Activated CD4-positive, CD25-positive, alpha-beta regulatory T cell (primary cell): ENCODE measurements around the gene SRPK2.
"Not testable (repeated sequence)": the region's sequence is repeated elsewhere in the genome, so short reads cannot be mapped to it uniquely, and the experiment has no call there.

Experiments used
- DNase-seq, 4 experiments: peaks; one replicate each; lab custom pipeline; 2025; lab: John Stamatoyannopoulos, UW

Gene SRPK2

GRCh38 chr7:105388356-105389087 lies at the start of gene SRPK2:
Gene SRPK2, minus strand, starts transcription at chr7:105388921.
- peak; percentile 45 to 75 (median 59) for DNase-seq

DNA sequence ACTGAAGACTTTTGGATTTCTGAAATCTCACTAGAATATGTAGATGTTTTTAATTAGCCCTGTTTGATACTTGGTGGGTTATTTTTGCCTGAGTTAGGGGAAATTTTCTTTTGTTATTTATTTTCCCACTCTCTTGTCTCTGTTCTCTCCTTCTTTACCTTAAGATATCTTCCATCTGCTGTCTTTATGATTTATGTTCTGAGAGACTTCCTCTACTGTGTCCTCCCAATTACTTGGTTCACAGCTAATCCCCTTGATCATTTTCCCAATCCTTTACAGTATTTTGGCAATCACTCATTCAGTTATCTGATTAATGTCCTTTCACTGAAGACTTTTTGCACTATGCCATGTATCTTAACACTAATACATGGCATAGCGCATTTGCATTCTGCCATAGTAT lies 49.5 kb upstream of the SRPK2 start:
- DNase-seq: no peak

- DNase-seq: not testable (repeated sequence)
Measured at GRCh38 chr7:105437356-105437755, 48.6 kb upstream of the SRPK2 start.

- peak; percentile 2 to 36 (median 7) for DNase-seq
Measured at GRCh38 chr7:105429746-105430612, 41.3 kb upstream of the SRPK2 start.

DNA sequence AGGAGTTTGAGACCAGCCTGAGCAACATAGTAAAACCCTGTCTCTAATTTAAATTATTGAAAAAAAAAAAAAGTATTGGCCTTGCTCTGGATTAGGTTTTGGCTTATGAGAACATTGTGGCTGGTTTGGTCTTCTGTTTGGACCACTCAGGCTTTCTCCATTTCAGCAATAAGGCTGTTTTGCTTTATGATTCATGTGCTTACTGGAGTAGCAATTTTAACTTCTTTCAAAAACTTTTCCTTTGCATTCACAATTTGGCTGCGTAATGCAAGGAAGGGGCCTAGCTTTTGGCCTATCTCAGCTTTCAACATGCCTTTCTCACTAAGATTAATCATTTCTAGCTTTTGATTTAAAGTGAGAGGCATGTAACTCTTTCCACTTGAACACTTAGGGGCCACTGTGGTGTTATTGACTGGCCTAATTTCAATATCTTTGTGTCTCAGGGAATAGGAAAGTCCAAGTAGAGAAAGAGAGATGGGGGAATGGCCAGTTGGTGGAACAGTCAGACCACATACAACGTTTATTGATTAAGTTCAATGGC lies 38.0 kb upstream of the SRPK2 start:
- no peak for DNase-seq

- DNase-seq: no peak
Measured at GRCh38 chr7:105423987-105424386, 35.3 kb upstream of the SRPK2 start.

GRCh38 chr7:105413887-105414437 lies 25.2 kb upstream of the SRPK2 start:
- DNase-seq: no peak

- not testable (repeated sequence) for DNase-seq
Measured at GRCh38 chr7:105410774-105411173, 22.1 kb upstream of the SRPK2 start.

DNA sequence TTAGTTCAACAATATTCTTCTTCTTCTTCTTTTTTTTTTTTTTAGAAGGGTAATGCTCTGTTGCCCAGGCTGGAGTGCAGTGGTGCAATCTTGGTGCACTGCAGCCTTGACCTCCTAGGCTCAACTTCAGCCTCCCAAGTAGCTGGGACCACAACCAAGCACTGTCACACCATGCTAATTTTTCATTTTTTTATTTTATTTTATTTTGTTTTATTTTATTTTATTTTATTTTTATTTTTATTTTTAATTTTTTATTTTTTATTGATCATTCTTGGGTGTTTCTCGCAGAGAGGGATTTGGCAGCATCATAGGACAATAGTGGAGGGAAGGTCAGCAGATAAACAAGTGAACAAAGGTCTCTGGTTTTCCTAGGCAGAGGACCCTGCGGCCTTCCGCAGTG lies 21.1 kb upstream of the SRPK2 start:
- DNase-seq: not testable (repeated sequence)

- no peak for DNase-seq
Measured at GRCh38 chr7:105408791-105409410, 20.2 kb upstream of the SRPK2 start.

- no peak for DNase-seq
Measured at GRCh38 chr7:105403128-105403527, 14.4 kb upstream of the SRPK2 start.

- DNase-seq: no peak
Measured at GRCh38 chr7:105402221-105403095, 13.7 kb upstream of the SRPK2 start.

DNA sequence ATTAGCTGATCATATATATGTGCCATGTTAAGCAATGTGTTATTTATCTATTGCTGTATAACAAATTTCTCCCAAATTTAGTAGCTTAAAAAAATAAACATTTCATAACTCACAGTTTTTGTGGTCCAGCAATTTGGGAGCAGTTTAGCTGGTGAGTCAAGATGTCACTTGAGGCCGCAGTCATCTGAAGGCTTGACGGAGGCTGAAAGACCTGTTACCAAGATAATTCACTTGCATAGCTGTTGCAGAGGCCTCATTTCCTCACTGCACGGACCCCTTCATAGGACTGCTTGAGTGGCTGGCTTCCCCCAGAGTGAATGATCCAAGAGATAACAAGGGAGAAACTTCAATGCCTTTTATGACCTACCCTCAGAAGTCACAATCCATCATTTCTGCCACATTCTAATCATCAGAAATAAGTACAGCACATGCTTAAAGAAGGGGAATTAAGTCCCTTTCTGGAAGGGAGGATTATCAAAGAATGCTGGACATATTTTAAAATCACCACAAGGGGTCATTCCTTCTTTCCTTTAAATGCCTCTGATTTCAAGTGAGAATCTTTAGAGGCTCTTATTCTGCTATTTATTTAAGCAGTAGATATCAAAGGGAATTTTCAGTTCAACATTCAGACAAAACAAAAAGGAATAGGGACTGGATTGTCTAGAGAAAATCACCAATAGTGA lies 10.5 kb upstream of the SRPK2 start:
- DNase-seq: no peak

GRCh38 chr7:105396566-105396965 lies 7.8 kb upstream of the SRPK2 start:
- no peak for DNase-seq

DNA sequence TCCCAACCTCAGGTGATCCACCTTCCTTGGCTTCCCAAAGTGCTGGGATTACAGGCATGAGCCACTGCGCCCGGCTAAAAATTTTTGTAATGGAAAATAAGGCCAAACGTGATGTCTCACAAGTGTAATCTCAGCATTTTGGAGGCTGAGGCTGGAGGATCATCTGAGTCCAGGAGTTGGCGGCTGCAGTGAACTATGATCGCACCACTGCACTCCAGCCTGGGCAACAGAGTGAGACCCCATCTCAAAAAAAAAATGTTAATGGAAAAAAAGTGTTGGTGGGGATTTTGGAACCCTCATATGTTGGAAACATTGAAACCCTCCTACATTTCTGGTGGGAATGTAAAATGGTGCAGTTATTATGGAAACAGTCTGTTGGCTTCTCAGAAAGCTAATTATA lies 2.7 kb upstream of the SRPK2 start:
- DNase-seq: no peak

- DNase-seq: no peak
Measured at GRCh38 chr7:105389889-105390288, 1.2 kb upstream of the SRPK2 start.

GRCh38 chr7:105389088-105389650 lies 448 bp upstream of the SRPK2 start:
- DNase-seq: peak in 1 of 4 experiments; percentile 25

- peak; percentile 11 to 22 (median 19) for DNase-seq
Measured at GRCh38 chr7:105387508-105388355, 989 bp downstream of the SRPK2 start.

DNA sequence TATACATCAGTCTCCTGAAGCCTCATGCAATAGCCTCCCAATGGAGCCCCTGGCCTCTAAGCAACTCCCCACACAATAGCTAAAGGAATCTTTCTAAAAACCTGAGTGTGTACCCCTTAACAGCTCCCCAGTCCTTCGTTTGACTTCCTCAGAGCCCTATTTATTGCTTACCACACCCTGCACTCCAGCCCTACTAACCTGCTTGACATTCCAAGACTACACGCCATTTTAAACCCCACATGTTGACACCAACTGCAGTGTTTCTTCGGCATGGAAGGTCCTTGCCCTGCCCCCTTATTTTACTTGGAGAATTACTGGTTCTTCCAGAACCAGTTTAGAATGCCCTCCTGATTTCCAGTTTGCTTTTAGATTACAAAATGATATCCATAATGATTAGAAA lies 10.8 kb downstream of the SRPK2 start:
- DNase-seq: no peak
